ENCODE measurements around the gene KLF11.

GRCh38 chr2:10002109-10002508 is 41.2 kb upstream of the KLF11 start:
- TF ChIP-seq CTCF (IDR thresholded peaks at IDR 0.05) = no peak
- no peak for TF ChIP-seq POLR2A (IDR thresholded peaks at IDR 0.05)
